Stimulated activated CD8-positive, alpha-beta memory T cell treated with anti-CD3 and anti-CD28 coated beads, Interleukin-2, amount 100 ng/mL, for 48 hours (primary cell): ENCODE results near the gene RSL1D1.
A peak's percentile ranks its signal among the peaks of the same experiment; 100 is the strongest.

Experiments
- DNase-seq, 2 donors: peaks; one replicate each; pipeline ENCODE4 v3.0.0-alpha.2; 2020; ENCODE audit warnings: low read depth in 2 of 2

Gene RSL1D1

GRCh38 chr16:11851294-11852091 lies at the start of gene RSL1D1:
RSL1D1 (minus strand) TSS chr16:11851542; CDS start chr16:11851512, 30 bp downstream.
- peak; percentile 83 to 87 for DNase-seq

- no peak for DNase-seq
Observed at GRCh38 chr16:11901091-11901490, 49.7 kb upstream of the RSL1D1 start.

- no peak for DNase-seq
Observed at GRCh38 chr16:11896486-11897176, 45.3 kb upstream of the RSL1D1 start.

GRCh38 chr16:11893571-11893970 lies 42.2 kb upstream of the RSL1D1 start:
- no peak for DNase-seq

- no peak for DNase-seq
Observed at GRCh38 chr16:11892761-11893160, 41.4 kb upstream of the RSL1D1 start.

GRCh38 chr16:11890231-11890965 lies 39.1 kb upstream of the RSL1D1 start:
- no peak for DNase-seq

- no peak for DNase-seq
Observed at GRCh38 chr16:11886881-11887280, 35.5 kb upstream of the RSL1D1 start.

- no peak for DNase-seq
Observed at GRCh38 chr16:11884035-11884434, 32.7 kb upstream of the RSL1D1 start.

GRCh38 chr16:11880007-11880406 lies 28.7 kb upstream of the RSL1D1 start:
- DNase-seq, result no peak

- no peak for DNase-seq
Observed at GRCh38 chr16:11877374-11877773, 26.0 kb upstream of the RSL1D1 start.

- DNase-seq, result no peak
Observed at GRCh38 chr16:11876306-11876705, 25.0 kb upstream of the RSL1D1 start.

- DNase-seq, result no peak
Observed at GRCh38 chr16:11875721-11876120, 24.4 kb upstream of the RSL1D1 start.

GRCh38 chr16:11871193-11871592 lies 19.9 kb upstream of the RSL1D1 start:
- DNase-seq, result no peak

- no peak for DNase-seq
Observed at GRCh38 chr16:11870399-11870798, 19.1 kb upstream of the RSL1D1 start.

GRCh38 chr16:11869353-11870228 lies 18.2 kb upstream of the RSL1D1 start:
- no peak for DNase-seq

- no peak for DNase-seq
Observed at GRCh38 chr16:11868412-11868980, 17.2 kb upstream of the RSL1D1 start.

- DNase-seq, result no peak
Observed at GRCh38 chr16:11862489-11862888, 11.1 kb upstream of the RSL1D1 start.

GRCh38 chr16:11857161-11857560 lies 5.8 kb upstream of the RSL1D1 start:
- DNase-seq, result no peak

- no peak for DNase-seq
Observed at GRCh38 chr16:11852092-11852809, 909 bp upstream of the RSL1D1 start.

GRCh38 chr16:11848842-11849241 lies 2.5 kb downstream of the RSL1D1 start:
- DNase-seq, result no peak

- no peak for DNase-seq
Observed at GRCh38 chr16:11844499-11844898, 6.8 kb downstream of the RSL1D1 start.
